Activated gamma-delta T cell treated with Interleukin-2 at 50 U/mL for 16 hours (primary cell): Measurements from ENCODE around the gene CCDC39.
"Not testable (repeated sequence)": the region's sequence is repeated elsewhere in the genome, so short reads cannot be mapped to it uniquely, and the experiment has no call there.

ENCODE experiments used
- DNase-seq: peaks from one replicate; pipeline ENCODE4 v3.0.0-alpha.2; 2020

Gene CCDC39

DNA sequence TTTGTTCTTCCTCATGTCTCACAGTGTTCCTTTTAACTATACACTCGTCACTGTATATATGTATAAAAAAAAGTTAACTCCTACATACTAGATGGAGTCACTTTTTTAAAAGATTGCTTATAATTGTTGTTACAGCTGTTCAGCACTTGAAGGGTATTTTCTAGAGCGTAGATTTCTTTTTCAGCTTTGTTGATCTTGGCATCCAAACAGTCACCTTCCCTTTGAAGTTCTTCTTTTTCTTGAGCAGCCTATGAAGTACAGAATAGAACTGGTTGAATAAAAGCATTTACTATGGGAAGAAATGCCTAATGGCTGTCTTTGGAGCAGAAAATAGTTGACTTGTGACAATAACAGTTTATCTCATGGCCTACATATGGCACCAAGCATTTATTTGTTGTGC lies 59.6 kb downstream of the CCDC39 start:
- no peak for DNase-seq

DNA sequence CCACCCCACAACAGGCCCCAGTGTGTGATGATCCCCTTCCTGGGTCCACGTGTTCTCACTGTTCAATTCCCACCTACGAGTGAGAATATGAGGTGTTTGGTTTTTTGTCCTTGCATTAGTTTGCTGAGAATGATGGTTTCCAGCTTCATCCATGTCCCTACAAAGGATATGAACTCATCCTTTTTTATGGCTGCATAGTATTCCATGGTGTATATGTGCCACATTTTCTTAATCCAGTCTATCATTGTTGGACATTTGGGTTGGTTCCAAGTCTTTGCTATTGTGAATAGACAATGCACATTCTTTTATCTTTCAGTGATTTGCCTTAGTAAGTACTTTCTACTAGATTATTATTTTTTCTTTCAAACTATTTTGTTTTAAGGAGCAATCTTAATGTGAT lies 60.7 kb downstream of the CCDC39 start:
- DNase-seq = not testable (repeated sequence)

DNA sequence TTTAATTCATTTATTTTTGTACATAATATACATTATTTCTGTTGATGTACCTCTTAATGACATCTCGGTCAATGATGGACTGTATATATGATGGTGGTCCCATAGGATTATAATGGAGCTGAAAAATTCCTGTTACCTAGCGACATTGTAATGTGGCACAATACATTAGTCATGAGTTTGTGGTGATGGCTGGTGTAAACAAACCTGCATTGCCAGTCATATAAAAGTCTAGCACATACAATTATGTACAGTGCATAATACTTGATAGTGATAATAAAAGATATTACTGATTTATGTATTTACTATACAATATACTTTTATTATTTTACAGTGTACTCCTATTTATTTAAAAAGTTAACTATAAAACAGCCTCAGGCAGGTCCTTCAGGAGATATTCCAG lies 62.2 kb downstream of the CCDC39 start:
- no peak for DNase-seq

DNA sequence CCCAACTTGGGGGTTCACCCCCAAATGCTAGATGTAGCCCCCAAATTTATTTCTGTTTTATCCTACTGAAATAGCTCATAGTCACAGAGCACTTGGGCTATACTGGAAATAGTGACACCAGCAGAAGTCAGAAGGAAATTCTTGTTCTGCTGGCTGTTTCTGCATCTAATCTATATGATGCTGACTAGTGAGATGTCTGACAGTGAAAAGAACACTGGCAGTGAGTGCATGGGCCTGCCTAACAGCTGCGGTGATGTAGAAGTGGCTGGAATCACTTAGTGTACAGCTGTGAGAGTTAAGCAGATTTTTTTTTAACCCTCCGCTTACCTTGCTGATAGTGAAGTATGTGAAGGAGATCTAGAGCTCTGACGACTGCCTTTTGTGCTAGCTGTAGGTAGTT lies 63.3 kb downstream of the CCDC39 start:
- no peak for DNase-seq

DNA sequence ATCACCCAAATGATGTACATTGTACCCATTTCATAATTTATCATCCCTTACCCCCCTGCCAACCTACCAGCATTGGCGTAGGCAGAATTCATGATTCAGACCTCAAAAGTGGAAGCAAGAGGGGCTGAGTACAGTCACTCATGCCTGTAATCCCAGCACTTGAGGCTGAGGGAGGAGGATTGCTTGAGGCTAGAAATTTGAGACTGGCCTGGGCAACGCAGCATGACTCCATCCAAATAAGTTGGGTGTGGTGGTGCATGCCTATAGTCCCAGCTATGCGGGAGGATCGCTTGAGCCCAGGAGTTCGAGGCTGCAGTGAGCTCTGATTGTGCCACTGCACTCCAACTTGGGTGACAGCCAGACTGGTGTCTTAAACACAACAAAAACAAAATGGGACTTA lies 66.9 kb downstream of the CCDC39 start:
- DNase-seq = no peak

GRCh38 chr3:180611006-180611405 lies 68.3 kb downstream of the CCDC39 start:
- no peak for DNase-seq

GRCh38 chr3:180601688-180602666 lies 77.3 kb downstream of the CCDC39 start, which contains the start of gene TTC14:
Gene TTC14, plus strand, starts transcription at chr3:180602163. Its CDS starts 99 bp downstream, at chr3:180602262.
- DNase-seq = peak; percentile 91

DNA sequence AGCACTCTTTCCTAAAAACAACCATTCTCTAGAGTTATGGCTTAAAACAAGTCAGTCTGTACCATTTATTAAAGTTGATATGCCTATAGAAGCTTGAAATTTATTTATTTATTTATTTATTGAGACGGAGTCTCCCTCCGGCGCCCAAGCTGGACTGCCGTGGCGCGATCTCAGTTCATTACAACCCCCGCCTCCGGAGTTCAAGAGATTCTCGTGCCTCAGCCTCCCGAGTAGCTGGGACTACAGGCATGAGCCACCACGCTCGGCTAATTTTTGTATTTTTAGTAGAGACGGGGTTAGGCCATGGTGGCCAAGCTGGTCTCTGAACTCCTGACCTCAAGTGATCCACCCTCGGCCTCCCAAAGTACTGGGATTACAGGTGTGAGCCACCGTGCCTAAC lies 78.8 kb downstream of the CCDC39 start:
- DNase-seq = no peak

- no peak for DNase-seq
Observed at GRCh38 chr3:180595559-180595935, 83.7 kb downstream of the CCDC39 start.

DNA sequence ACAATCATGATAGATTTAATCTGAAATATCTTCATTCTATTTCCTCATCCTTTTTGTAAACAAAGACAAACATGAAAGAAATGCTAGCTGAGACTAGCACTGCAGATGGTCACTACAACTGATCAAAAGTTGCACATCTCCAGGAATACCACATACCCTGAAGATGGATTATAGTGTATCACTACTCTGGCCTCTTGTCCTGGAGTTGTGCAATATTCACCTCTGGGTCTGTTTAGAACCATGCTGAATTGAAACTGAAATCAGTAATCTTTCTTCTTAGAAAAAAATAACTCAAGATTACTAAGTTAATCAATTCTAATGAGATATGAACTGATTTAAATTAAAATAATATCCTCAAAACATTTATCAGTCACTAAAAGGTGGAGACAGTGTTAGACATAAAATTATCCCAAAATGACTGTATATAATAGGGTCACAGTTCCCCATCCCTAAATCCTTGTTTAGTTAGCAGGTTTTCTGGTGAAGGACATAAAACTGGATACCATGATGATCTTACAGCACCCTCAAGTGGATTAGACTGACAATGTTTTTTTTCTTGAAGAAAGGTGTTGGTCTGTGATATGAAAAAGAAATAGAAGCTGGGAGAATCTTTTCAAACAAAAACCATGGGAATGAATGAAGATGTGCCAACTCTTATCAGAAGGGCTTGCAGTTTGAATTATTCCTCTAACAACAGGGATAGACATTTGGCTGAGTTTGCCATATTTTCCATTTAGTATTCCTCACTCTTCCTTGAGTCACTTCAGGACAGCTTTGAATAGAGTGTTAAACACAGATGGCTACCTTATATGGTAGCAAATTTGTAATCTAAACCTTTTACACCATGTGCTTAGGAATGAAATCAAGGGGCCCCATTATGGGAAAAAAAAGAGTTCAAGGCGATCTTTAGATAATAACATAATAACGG lies 84.4 kb downstream of the CCDC39 start:
- DNase-seq = no peak

DNA sequence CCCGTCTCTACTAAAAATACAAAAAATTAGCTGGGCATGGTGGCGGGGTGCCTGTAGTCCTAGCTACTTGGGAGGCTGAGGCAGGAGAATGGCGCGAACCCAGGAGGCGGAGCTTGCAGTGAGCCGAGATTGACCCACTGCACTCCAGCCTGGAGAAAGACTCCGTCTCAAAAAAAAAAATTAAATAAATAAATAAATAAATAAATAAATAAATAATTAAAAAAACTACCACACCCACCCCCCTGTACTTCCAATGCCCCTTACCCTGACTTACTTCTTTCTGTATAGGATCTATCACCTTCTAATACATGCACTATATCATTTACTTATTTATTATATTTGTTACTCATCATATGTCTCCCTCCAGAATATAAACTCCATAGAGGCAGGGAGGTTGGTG lies 85.7 kb downstream of the CCDC39 start:
- DNase-seq = not testable (repeated sequence)

DNA sequence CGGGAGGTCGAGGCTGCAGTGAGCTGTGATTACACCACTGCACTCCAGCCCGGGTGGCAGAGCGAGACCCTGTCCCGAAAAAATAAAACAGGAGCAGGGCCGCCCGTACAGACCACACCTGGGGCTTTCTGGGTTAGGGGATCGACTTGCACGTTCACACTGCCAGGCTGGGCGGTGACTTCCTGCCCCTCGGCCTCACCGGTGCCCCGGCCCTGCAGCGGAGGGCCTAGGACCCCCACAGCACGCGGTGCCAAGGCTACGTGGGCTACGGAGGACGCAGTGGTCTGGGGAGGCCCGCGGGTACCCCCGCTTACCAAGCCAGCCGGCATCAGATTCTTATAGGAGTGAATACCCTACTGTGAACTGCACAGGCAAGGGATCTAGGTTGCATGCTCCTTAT lies 88.9 kb downstream of the CCDC39 start:
- no peak for DNase-seq

DNA sequence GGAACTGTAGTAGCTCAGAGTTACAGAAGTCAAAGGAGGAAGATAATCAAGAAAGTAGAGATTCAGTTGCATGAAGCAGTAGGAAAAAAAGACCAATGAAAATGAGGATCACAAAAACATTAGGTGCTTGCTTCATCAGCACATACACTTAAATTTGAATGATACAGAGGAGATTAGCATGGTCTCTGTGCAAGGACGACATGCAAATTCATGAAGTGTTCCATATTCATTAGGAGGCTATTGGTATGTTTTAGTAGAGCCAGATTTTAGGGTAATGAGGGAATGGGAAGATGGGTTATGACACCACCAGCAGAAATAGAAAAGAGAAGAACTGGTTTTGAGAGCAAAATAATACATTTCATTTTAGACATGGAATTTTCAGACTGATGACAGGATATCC lies 98.4 kb downstream of the CCDC39 start:
- no peak for DNase-seq

- DNase-seq = no peak
Observed at GRCh38 chr3:180575571-180575970, 103.7 kb downstream of the CCDC39 start.

DNA sequence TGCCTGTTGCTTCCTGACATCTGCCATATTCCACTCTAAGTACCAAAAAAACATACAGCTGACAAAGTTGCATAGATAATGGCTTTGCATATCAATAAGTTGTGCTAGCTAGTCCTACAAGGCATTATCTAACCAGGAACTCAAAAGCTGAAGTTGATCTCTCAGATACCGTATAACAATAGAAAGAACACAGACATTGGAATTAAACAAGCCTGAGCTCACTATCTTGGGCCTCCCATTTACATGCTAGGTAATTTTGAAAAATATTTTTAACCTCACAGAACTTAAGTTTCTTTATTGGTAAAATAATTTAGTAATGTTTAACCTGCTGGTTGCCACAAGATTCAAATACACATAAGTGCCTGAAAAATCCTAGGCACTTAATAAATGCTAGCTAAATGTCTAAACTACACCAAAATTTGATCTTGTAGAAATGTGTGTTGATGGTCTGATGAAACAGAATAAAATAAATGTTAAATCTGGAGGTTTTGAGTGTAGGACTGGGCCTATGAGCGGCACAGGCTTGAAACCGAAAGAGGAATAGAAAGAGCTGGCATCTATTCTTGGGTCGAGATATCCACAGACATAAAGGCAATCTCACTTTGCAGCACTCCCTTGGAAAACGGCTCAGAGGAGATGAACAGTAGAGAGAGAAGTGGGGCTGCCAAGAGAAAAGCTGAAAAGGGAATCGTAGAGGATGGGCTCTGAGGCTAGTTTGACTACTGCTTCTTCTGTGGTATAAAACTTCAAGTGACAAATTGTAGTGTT lies 107.3 kb downstream of the CCDC39 start:
- DNase-seq = no peak

- DNase-seq = no peak
Observed at GRCh38 chr3:180570238-180570637, 109.1 kb downstream of the CCDC39 start.

DNA sequence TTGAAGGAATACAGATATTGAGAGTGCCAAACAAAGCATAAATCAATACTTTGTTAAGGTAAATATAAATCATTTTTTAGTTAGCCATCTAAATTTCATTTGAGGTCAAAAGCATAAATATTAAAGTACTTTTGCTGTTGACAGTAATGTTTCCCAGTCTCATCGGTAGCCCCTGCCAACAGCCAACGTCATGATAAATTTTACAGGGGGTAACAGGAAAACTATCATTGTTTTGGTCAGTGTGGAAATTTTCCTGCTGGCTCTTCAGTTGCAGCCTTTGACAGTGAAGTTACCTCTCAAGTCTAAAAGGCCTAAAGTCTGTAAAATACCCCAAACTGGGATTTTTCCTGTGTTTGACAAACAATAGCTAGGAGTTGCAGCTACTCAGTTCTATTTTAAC lies 114.6 kb downstream of the CCDC39 start:
- DNase-seq = no peak
